GM10248 (cell line): ENCODE data around the gene EML6.

ENCODE experiments used
- CTCF ChIA-PET: fragments of 300-600 bp; sonication (Branson Sonifier 250); formaldehyde crosslinking; extraction: SDS; loops from one replicate; lab custom pipeline; 2021; ENCODE audit warnings: antibody characterized with exemption; lab: Yijun Ruan, JAX
- POLR2A ChIA-PET: fragments of 350-650 bp; sonication (Branson Sonifier 250); formaldehyde crosslinking; extraction: SDS; loops from one replicate; lab custom pipeline; 2020; ENCODE audit warnings: antibody characterized with exemption; lab: Yijun Ruan, JAX
- DNase-seq: peaks from one replicate; pipeline ENCODE4 v3.0.0; 2012; ENCODE audit errors: extremely low spot score
- TF ChIP-seq, protein P1 (sequence below): IDR thresholded peaks from 2 replicates; pipeline ENCODE4 v1.5.1; 2012; ENCODE audit warnings: mild to moderate bottlenecking, low read depth; ENCODE audit errors: extremely low read depth, missing control alignments, control extremely low read depth

EML6 gene

DNA sequence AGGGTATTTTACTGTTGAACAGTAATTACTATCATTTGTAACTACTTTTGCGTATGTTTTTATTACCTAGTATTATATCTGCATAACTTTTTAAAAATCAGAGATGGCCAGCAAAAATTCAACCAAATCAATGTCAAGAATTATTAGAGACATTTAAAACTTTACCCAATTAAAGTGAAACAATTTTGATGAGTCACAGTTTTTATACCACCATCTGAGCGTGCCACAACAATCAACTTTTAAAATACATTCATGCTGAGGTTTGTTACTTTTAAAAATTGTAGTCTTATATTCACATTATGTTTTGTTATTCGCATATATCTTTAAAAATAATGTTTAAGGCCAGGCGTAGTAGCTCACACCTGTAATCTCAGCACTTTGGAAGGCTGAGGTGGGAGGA is 211.9 kb downstream of the EML6 start:
- CTCF ChIA-PET = no interaction called here
- no peak for DNase-seq
- POLR2A ChIA-PET = no interaction called here
- TF ChIP-seq, protein P1, sequence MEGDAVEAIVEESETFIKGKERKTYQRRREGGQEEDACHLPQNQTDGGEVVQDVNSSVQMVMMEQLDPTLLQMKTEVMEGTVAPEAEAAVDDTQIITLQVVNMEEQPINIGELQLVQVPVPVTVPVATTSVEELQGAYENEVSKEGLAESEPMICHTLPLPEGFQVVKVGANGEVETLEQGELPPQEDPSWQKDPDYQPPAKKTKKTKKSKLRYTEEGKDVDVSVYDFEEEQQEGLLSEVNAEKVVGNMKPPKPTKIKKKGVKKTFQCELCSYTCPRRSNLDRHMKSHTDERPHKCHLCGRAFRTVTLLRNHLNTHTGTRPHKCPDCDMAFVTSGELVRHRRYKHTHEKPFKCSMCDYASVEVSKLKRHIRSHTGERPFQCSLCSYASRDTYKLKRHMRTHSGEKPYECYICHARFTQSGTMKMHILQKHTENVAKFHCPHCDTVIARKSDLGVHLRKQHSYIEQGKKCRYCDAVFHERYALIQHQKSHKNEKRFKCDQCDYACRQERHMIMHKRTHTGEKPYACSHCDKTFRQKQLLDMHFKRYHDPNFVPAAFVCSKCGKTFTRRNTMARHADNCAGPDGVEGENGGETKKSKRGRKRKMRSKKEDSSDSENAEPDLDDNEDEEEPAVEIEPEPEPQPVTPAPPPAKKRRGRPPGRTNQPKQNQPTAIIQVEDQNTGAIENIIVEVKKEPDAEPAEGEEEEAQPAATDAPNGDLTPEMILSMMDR = no peak

DNA sequence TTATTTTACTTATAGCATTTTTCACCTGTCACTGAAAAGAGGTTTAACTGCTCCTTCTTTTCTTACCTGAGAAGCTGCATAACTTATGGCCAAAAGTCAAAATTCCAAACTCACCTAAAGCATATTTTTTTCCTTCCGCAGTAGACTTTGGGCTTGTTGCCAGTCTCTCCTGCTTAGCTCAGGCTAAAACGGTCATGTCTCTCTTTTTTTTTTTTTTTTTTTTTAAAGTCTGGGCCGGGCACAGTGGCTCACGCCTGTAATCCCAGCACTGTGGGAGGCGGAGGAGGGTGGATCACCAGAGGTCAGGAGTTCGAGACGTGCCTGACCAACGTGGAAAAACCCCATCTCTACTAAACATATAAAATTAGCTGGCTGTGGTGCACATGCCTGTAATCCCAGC is 213.3 kb downstream of the EML6 start:
- POLR2A ChIA-PET = no interaction called here
- no peak for DNase-seq
- TF ChIP-seq, protein P1 = no peak
- CTCF ChIA-PET = interaction anchor here (0.7 to 1.2 kb wide), 2 partner anchors 9 to 259 kb away, joined by 3 read pairs; no protein-coding TSS in a partner anchor

DNA sequence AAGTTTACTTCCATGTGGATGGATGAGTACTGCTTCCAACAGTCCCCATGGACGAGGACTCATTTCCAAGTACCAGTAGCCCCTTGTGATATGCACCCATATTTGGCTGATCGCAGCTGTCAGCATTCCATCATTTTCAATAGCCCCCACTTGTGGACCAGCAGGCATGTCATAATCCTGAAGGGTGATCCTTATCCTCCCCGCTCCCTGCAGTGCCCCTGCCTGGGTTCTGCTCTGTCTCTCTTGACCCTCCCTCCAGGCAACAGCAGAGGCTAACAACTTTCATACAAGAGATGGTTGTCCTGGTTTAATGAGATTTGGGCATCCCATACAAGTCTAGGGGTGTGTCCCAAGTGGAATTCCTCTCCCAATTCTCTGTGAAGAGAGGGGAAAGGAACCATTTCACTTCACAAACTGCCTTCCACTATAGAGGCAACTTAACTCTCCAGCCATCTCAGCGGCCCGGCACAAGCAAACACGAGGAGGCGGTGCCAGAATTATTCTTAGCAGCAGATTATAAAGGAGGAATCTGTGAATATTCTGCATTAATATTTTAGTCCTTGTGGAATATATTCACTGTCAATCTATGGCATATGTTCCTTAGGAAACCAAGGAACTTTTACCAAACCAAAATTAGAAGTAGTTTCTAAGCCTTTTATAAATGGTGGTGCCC is 216.1 kb downstream of the EML6 start:
- CTCF ChIA-PET = no interaction called here
- TF ChIP-seq, protein P1 = no peak
- DNase-seq = no peak
- POLR2A ChIA-PET = no interaction called here

DNA sequence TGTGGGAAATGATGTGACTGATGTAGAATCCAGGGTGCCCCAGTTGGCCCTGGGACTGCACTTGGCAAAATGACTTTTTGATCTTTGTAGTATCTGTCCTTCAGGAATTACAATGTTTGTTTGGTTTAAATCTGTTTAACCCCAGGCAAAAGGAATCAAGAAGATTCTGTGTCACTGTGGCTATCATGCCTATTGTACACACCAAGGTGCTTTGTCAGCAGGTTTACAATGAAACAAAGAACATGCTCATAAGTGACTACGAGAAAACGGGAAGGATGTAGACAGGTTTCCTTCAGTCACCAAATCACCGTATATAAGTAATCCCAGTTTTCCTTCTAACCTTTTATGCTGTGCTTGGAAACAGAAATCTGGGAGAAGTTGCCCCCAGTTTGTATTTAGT is 217.3 kb downstream of the EML6 start:
- ChIA-PET POLR2A (no interaction called here), CTCF (interaction anchor here (1.7 kb wide), 1 partner anchor 236 kb away, joined by 3 read pairs; no protein-coding TSS in a partner anchor)
- TF ChIP-seq, protein P1 = no peak
- DNase-seq = no peak

DNA sequence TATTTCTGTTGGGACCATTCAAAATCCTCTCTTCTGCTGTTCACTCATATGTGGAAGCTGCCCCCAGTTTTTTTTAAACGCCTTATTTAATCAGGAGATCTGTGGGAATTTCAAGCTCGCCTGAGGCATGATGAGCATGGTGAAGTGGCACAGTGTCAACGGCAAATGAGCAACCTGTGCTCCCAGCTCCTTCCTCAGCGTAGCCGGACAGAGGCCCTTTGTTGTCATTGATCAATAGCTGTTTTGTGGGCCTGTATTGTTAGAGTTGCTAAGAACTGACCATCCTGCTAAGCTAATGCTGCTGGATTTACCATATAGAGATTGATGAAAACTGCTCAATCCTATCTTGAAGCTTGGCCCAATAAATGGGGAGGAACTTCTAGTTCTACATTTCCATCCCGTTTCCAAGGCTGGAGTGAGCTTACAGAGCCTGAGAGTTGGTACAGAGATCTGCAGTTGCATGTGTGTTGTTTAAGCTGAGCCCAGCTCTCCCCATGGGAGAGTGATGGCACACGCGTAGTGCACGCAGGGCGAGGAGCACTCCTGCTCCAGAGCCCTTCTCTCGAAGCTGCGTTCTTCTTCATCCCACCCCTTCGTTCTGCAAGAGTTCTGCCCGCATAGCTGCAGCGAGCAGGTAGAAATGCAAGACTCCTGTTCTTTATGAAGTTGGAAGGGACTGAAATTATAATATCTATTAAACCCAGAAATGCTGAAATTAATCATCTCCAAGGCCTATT is 218.0 kb downstream of the EML6 start:
- ChIA-PET CTCF (interaction anchor here (1.7 kb wide), 1 partner anchor 237 kb away, joined by 3 read pairs; no protein-coding TSS in a partner anchor), POLR2A (no interaction called here)
- DNase-seq = no peak
- TF ChIP-seq, protein P1 = no peak

DNA sequence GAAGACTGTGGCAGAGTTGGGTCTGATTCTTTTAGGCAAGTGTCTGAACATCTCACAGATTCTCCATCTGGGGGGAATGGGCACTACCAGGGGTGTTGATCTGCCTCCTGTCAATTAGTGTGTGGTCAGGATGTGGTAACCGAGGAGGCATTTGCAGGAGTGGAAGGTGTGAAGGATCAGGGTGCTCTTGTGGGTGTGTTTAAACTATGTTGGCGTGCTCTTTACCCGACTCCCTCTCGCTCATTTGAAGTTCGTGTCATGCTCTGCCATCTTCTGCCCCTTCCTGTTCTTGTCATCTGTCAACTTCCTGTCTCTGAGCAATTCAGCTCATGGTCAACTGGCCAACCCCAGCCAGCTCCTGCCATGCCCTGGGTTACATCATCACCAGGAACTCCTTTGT is 218.9 kb downstream of the EML6 start:
- POLR2A ChIA-PET = no interaction called here
- TF ChIP-seq, protein P1 = no peak
- CTCF ChIA-PET = interaction anchor here (1.7 kb wide), 1 partner anchor 238 kb away, joined by 3 read pairs; no protein-coding TSS in a partner anchor
- DNase-seq = no peak
